NCI-H1694 (cell line): Measurements from ENCODE around the gene NCOR2.

Experiments
- DNase-seq: peaks from one replicate; lab custom pipeline; 2025; lab: John Stamatoyannopoulos, UW

Gene NCOR2

GRCh38 chr12:124559182-124560017 lies 8.0 kb downstream of the NCOR2 start:
- DNase-seq: no peak

GRCh38 chr12:124558313-124558712 lies 9.1 kb downstream of the NCOR2 start:
- no peak for DNase-seq

- DNase-seq: no peak
Measured at GRCh38 chr12:124557518-124558223, 9.7 kb downstream of the NCOR2 start.

- no peak for DNase-seq
Measured at GRCh38 chr12:124556896-124557501, 10.4 kb downstream of the NCOR2 start.

- DNase-seq: no peak
Measured at GRCh38 chr12:124556074-124556466, 11.3 kb downstream of the NCOR2 start.

- DNase-seq: no peak
Measured at GRCh38 chr12:124555168-124556073, 12.0 kb downstream of the NCOR2 start.

- DNase-seq: no peak
Measured at GRCh38 chr12:124554429-124555029, 12.9 kb downstream of the NCOR2 start.

- no peak for DNase-seq
Measured at GRCh38 chr12:124553862-124554428, 13.5 kb downstream of the NCOR2 start.

- DNase-seq: peak; percentile 27
Measured at GRCh38 chr12:124551268-124552144, 15.9 kb downstream of the NCOR2 start.

- no peak for DNase-seq
Measured at GRCh38 chr12:124550123-124551089, 17.0 kb downstream of the NCOR2 start.

- no peak for DNase-seq
Measured at GRCh38 chr12:124549629-124550028, 17.8 kb downstream of the NCOR2 start.

- no peak for DNase-seq
Measured at GRCh38 chr12:124548854-124549378, 18.5 kb downstream of the NCOR2 start.

GRCh38 chr12:124547626-124548025 lies 19.8 kb downstream of the NCOR2 start:
- no peak for DNase-seq

GRCh38 chr12:124545508-124546418 lies 21.6 kb downstream of the NCOR2 start:
- DNase-seq: no peak

GRCh38 chr12:124544983-124545382 lies 22.4 kb downstream of the NCOR2 start:
- no peak for DNase-seq

- no peak for DNase-seq
Measured at GRCh38 chr12:124544311-124544970, 23.0 kb downstream of the NCOR2 start.
